Suprapubic skin (tissue), 3 donors: Measurements from ENCODE around the gene SERAC1.

Experiments
- POLR2A ChIP-seq, 2 donors: fragments of 450-650 bp; IDR thresholded peaks; one replicate each; pipeline ENCODE4 v1.6.1; 2017; ENCODE audit warnings: antibody characterized with exemption in 2 of 2, mild to moderate bottlenecking in 2 of 2, moderate library complexity in 2 of 2
- TF ChIP-seq, protein P1 (sequence below), 2 donors: fragments of 200-600 bp in 1 of 2; fragments of 450-650 bp in 1 of 2; sonication (generic) in 1 of 2; IDR thresholded peaks; one replicate each; pipeline ENCODE4 v1.5.1; 2016 to 2019; ENCODE audit warnings: antibody characterized with exemption in 2 of 2, mild to moderate bottlenecking in 1 of 2, moderate library complexity in 1 of 2

DNA sequence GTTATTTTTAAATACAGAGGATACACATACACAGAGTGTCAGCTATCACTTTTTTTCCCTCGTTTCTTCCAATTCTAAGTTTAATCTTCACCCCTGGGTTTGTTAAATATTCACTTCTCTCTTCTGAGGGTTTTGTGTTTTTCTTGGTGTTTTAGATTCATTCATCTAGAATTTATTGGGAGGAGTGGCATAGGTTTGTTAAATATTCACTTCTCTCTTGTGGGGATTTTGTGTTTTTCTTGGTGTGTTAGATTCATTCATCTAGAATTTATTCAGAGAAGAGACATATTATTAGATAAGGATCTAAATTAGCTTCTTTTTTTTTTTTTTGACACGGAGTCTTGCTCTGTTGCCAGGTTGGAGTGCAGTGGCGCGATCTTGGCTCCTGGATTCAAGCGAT is 3.9 kb upstream of the SERAC1 start:
- TF ChIP-seq POLR2A (IDR thresholded peaks at IDR 0.05), result no peak
- TF ChIP-seq, protein P1, sequence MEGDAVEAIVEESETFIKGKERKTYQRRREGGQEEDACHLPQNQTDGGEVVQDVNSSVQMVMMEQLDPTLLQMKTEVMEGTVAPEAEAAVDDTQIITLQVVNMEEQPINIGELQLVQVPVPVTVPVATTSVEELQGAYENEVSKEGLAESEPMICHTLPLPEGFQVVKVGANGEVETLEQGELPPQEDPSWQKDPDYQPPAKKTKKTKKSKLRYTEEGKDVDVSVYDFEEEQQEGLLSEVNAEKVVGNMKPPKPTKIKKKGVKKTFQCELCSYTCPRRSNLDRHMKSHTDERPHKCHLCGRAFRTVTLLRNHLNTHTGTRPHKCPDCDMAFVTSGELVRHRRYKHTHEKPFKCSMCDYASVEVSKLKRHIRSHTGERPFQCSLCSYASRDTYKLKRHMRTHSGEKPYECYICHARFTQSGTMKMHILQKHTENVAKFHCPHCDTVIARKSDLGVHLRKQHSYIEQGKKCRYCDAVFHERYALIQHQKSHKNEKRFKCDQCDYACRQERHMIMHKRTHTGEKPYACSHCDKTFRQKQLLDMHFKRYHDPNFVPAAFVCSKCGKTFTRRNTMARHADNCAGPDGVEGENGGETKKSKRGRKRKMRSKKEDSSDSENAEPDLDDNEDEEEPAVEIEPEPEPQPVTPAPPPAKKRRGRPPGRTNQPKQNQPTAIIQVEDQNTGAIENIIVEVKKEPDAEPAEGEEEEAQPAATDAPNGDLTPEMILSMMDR (IDR thresholded peaks at IDR 0.05), result no peak
